Measurements from ENCODE around the gene LGALS3BP. TPM values are rescaled to one million over a fixed set of nuclear protein-coding genes. Genes with fewer than 3 reads are reported as not detected.

LGALS3BP gene
- total and polyA plus RNA-seq, 2 of the 13 experiments (the other 11 are each of a cell fraction or from before 2014, with no cell fraction given), result 137 to 332 TPM

GRCh38 chr17:79009397-79010303, 29.9 kb upstream of the LGALS3BP start, which contains the start of gene CANT1 (continued):
- no peak for TF ChIP-seq ZNF775 (CRISPR knock-in tag; IDR thresholded peaks at IDR 0.05; ENCODE audit: borderline replicate concordance)
- TF ChIP-seq ARID2 (CRISPR knock-in tag; IDR thresholded peaks at IDR 0.05; ENCODE audit: borderline replicate concordance), result no peak
- no peak for TF ChIP-seq ETS1 (CRISPR knock-in tag; IDR thresholded peaks at IDR 0.05)
- no peak for TF ChIP-seq ZNF512 (CRISPR knock-in tag; IDR thresholded peaks at IDR 0.05)
- no peak for TF ChIP-seq TRAFD1 (CRISPR knock-in tag; IDR thresholded peaks at IDR 0.05; ENCODE audit: borderline replicate concordance)
- no peak for TF ChIP-seq CHD4 (IDR thresholded peaks at IDR 0.05; ENCODE audit: borderline replicate concordance, low read length)
- TF ChIP-seq RCOR2 (CRISPR knock-in tag; IDR thresholded peaks at IDR 0.05), result no peak
- TF ChIP-seq ZNF33B (CRISPR knock-in tag; IDR thresholded peaks at IDR 0.05), result peak; percentile 67
- no peak for TF ChIP-seq ZNF543 (CRISPR knock-in tag; IDR thresholded peaks at IDR 0.05)
- TF ChIP-seq ZNF12 (CRISPR knock-in tag; IDR thresholded peaks at IDR 0.05), result no peak
- peak; percentile 84; the same call in 1 of the 2 replicates for TF ChIP-seq ZNF709 (CRISPR knock-in tag; IDR thresholded peaks at IDR 0.05)
- 0 out of 2 replicates have a peak, but pooled peaks have one; percentile 16 for TF ChIP-seq SOX5 (CRISPR knock-in tag; IDR thresholded peaks at IDR 0.05; ENCODE audit: borderline replicate concordance)
- TF ChIP-seq PRDM15 (CRISPR knock-in tag; IDR thresholded peaks at IDR 0.05), result no peak
- TF ChIP-seq ZFX (CRISPR knock-in tag; IDR thresholded peaks at IDR 0.05; ENCODE audit: low read depth), result peak; percentile 93
- no peak for TF ChIP-seq ZNF737 (CRISPR knock-in tag; IDR thresholded peaks at IDR 0.05; ENCODE audit: borderline replicate concordance)
- peak; percentile 77; the same call in 1 of the 2 replicates for TF ChIP-seq CBFB (CRISPR knock-in tag; IDR thresholded peaks at IDR 0.05)
- TF ChIP-seq SNRNP70 (IDR thresholded peaks at IDR 0.05; ENCODE audit: low read depth, low read length), result no peak
- no peak for TF ChIP-seq NAIF1 (CRISPR knock-in tag; IDR thresholded peaks at IDR 0.05; ENCODE audit: borderline replicate concordance)
- TF ChIP-seq ZBTB38 (CRISPR knock-in tag; IDR thresholded peaks at IDR 0.05), result peak; percentile 55; the same call in 1 of the 2 replicates
- TF ChIP-seq TMF1 (CRISPR knock-in tag; IDR thresholded peaks at IDR 0.05; ENCODE audit: low read depth), result peak; percentile 57; the same call in 1 of the 2 replicates
- no peak for TF ChIP-seq NCOA5 (CRISPR knock-in tag; IDR thresholded peaks at IDR 0.05)
- TF ChIP-seq PAF1 (CRISPR knock-in tag; IDR thresholded peaks at IDR 0.05), result no peak

Data from HepG2 (cell line).